ENCODE results near the gene THAP6. TPM values are rescaled to one million over a fixed set of nuclear protein-coding genes. Genes with fewer than 3 reads are reported as not detected.
"Not testable (repeated sequence)": the region's sequence is repeated elsewhere in the genome, so short reads cannot be mapped to it uniquely, and the experiment has no call there.

THAP6 gene
- total and polyA plus RNA-seq, 12 donors = 4.2 to 54.4 (median 18.7) TPM

DNA sequence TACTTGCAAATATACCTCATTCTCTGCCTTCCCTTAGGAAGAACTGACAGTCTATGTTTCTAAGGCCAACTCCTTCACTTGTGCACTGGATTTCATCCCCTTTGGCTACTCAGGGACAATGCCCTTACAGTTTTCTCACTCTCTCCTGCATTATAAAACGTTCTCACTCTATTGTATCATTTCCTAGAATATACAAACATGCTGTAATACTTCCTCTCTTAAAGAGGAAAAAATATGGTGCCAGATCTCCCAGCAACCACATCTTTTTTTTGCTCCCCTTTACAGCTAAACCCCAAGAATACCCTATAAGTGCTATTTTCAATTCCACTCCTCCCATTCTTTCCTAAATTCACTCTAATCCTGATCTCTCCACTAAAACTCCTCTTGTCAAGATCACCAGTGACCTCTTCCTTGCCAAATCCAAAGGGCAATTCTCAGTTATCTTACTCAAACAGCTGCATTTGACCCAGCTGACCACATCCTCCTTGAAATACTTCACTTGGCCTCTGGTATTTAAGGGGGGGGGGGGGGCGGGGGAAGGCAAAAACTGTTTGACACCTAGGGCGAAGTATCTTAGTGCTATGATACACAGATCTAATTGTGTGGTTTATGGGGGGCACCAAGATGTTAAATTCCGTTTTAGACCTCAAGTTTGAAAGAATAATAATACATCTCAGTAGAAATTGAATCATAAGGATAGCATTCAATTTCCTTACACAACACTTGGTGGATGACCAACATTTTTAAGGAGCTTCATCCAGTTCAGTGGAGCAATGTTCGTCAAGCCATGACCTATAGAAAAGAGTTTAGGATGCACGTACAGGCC, 1.7 kb upstream of the THAP6 start:
- peak in 1 of 7 donors; percentile 6 for DNase-seq
- Histone ChIP-seq H3K4me3 (peak overlapping the region in 1 of 4 donors; percentile 68), H3K4me1 (replicated peaks in 1 of 2) (peaks cover 27 to 51% of the 10 kb centered on the region in 2 donors), H3K36me3 (replicated peaks in 1 of 2) (peaks cover 0 to 10% of the 10 kb centered on the region in 2 donors), H3K27me3 (no peaks in the 10 kb centered on the region), H3K9me3 (replicated peaks in 1 of 3) (no peaks in the 10 kb centered on the region), H3K27ac (peak overlapping the region in 3 of 5 donors; percentile 93 to 99 (median 98))
- intact Hi-C loops (cut with DNase I) = no loop called here
- WGBS, 4 donors = 47 to 63% (median 60%) methylated on average over 6 of the region's 6 CpGs
- TF ChIP-seq, protein P1, sequence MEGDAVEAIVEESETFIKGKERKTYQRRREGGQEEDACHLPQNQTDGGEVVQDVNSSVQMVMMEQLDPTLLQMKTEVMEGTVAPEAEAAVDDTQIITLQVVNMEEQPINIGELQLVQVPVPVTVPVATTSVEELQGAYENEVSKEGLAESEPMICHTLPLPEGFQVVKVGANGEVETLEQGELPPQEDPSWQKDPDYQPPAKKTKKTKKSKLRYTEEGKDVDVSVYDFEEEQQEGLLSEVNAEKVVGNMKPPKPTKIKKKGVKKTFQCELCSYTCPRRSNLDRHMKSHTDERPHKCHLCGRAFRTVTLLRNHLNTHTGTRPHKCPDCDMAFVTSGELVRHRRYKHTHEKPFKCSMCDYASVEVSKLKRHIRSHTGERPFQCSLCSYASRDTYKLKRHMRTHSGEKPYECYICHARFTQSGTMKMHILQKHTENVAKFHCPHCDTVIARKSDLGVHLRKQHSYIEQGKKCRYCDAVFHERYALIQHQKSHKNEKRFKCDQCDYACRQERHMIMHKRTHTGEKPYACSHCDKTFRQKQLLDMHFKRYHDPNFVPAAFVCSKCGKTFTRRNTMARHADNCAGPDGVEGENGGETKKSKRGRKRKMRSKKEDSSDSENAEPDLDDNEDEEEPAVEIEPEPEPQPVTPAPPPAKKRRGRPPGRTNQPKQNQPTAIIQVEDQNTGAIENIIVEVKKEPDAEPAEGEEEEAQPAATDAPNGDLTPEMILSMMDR (IDR thresholded peaks at IDR 0.05) = no peak
- TF ChIP-seq POLR2A (IDR thresholded peaks at IDR 0.05) = no peak

DNA sequence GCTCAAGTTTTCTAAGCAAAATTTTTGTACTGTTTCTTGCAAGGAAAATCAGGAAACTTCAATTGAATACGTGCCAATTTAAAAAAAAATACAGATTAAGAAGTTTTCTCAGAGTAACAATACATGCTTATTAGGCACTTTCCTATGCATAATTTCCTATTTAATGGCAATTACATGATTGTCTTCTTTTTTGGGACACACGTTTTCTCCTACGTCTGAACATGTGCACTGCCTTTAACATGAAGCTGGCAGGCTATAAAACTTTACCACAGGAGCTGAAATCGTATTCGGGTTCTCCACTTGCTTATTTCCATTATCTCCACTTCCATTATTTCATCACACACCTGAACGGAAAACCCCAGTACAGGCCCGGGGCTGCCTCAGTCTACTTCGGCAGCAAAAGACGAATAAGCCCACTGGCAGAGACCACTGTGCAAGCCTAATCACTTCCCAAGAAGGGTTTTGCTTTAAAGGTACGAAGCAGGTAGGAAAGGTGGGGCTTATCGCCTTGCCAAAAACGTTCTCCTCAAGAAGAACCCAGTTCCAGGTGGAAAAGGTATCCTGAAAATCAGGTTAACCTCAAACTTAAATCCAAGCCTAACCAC, 645 bp upstream of the THAP6 start:
- H3K4me1 ChIP-seq (replicated peaks in 1 of 2) = peaks cover 27 to 51% of the 10 kb centered on the region in 2 donors
- intact Hi-C loops (cut with DNase I) = no loop called here

DNA sequence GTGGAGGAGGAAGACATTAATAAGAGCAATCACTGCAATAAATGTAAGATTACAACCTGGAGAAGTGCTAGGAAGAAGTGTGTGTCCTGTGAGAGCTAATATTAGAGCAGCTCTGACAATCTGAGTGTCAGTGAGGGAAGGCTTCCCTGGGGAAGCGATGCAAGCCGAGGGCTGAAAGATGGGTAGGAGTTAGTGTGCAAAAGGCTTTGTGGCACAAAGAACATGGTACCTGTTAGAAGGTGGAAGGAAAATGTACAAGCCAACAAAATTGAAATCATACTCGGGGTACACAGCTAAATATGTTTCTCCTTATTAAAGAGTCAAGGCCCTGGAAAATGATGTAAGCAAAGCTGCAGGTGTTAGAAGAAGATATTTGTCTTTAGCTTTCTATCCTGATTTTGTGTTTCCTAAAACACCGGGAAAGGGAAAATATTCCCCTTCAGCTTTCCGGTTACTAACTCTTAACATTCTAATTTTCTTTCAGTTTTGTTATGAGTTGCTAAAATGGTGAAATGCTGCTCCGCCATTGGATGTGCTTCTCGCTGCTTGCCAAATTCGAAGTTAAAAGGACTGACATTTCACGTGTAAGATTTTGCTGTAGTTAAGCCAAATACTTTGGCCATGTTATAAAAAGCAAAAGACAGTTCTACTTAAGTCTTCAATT, 808 bp downstream of the THAP6 start:
- intact Hi-C loops (cut with DNase I) = no loop called here
- Histone ChIP-seq H3K4me3 (peak overlapping the region; percentile 44 to 85 (median 72)), H3K4me1 (replicated peaks in 1 of 2) (peaks cover 27 to 47% of the 10 kb centered on the region in 2 donors), H3K27ac (peak overlapping the region; percentile 84 to 99 (median 94)), H3K36me3 (replicated peaks in 1 of 2) (peaks cover 0 to 23% of the 10 kb centered on the region in 2 donors), H3K27me3 (no peaks in the 10 kb centered on the region), H3K9me3 (replicated peaks in 1 of 3) (no peaks in the 10 kb centered on the region)
- WGBS, 4 donors = 37 to 47% (median 46%) methylated on average over 9 of the region's 9 CpGs
- TF ChIP-seq POLR2A (IDR thresholded peaks at IDR 0.05) = no peak
- TF ChIP-seq, protein P1 (IDR thresholded peaks at IDR 0.05) = peak in 1 of 6 experiments; percentile 15
- peak in 2 of 7 donors; percentile 2 to 18 for DNase-seq

More for the DNA sequence above, 645 bp upstream of the THAP6 start:
- TF ChIP-seq, protein P1 (IDR thresholded peaks at IDR 0.05) = no peak
- TF ChIP-seq POLR2A (IDR thresholded peaks at IDR 0.05) = no peak
- Histone ChIP-seq H3K4me3 (peak overlapping the region; percentile 44 to 85 (median 72)), H3K36me3 (replicated peaks in 1 of 2) (peaks cover 0 to 19% of the 10 kb centered on the region in 2 donors), H3K9me3 (replicated peaks in 1 of 3) (no peaks in the 10 kb centered on the region), H3K27ac (peak overlapping the region; percentile 84 to 99 (median 94)), H3K27me3 (no peaks in the 10 kb centered on the region)
- DNase-seq = peak in 1 of 7 donors; percentile 22
- WGBS, 4 donors = 1 to 2% (median 1%) methylated on average over 12 of the region's 12 CpGs

DNA sequence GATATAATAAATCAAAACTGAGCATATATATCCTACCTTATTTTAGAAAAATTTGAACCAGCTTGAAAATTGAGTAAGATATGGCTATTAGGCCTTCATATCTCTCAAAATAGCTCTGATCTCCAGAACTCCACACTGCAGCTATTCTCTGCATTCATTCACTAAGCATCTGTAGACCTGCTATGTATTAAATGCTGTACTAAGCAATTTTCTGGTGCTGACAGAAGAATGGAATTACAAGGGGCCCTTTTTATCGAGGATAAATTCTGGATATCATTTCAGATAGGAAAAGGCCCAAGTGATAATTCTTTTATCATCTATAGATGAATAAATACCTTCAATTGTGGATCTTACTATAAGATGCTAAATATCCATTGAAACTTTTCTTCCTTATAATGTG, 1.9 kb downstream of the THAP6 start:
- Histone ChIP-seq H3K27ac (no peak overlapping the region), H3K36me3 (replicated peaks in 1 of 2) (peaks cover 0 to 23% of the 10 kb centered on the region in 2 donors), H3K27me3 (no peaks in the 10 kb centered on the region), H3K9me3 (replicated peaks in 1 of 3) (no peaks in the 10 kb centered on the region), H3K4me3 (no peak overlapping the region), H3K4me1 (replicated peaks in 1 of 2) (peaks cover 23 to 36% of the 10 kb centered on the region in 2 donors)
- 90 to 95% (median 93%) methylated on average over 1 of the region's 1 CpG for WGBS, 4 donors
- TF ChIP-seq, protein P1 (IDR thresholded peaks at IDR 0.05) = no peak
- TF ChIP-seq POLR2A (IDR thresholded peaks at IDR 0.05) = no peak
- intact Hi-C loops (cut with DNase I) = no loop called here
- DNase-seq = no peak

DNA sequence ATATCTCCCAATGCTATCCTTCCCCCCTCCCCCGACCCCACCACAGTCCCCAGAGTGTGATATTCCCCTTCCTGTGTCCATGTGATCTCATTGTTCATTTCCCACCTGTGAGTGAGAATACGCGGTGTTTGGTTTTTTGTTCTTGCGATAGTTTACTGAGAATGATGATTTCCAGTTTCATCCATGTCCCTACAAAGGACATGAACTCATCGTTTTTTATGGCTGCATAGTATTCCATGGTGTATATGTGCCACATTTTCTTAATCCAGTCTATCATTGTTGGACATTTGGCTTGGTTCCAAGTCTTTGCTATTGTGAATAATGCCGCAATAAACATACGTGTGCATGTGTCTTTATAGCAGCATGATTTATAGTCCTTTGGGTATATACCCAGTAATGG, 5.2 kb downstream of the THAP6 start:
- 95 to 99% (median 96%) methylated on average over 4 to 5 of the region's 7 CpGs for WGBS, 4 donors
- Histone ChIP-seq H3K36me3 (replicated peaks in 1 of 2) (peaks cover 0 to 29% of the 10 kb centered on the region in 2 donors), H3K4me1 (replicated peaks in 1 of 2) (peaks cover 6 to 14% of the 10 kb centered on the region in 2 donors)
- H3K4me3 ChIP-seq; H3K27me3 ChIP-seq; intact Hi-C loops (cut with DNase I); DNase-seq; H3K9me3 ChIP-seq (replicated peaks in 1 of 3); H3K27ac ChIP-seq: not testable (repeated sequence)

All from adrenal gland (tissue), 12 donors.